ENCODE results near the gene UBN1. TPM values are rescaled to one million over a fixed set of nuclear protein-coding genes. Genes with fewer than 3 reads are reported as not detected.

The UBN1 gene
- polyA plus RNA-seq, 1 donor (not counting 4 experiments of a cell fraction or from before 2014, with no cell fraction given) = 11.5 TPM

- DNase-seq (ENCODE audit: low read depth, low spot score) (peak; percentile 77), FAIRE-seq (peak; percentile 77)
- dilution Hi-C loops (cut with MboI; ENCODE audit: extremely low pct_ligation_motif_present, low sequenced_read_pairs) = no loop called here
- peak overlapping the region; percentile 39 for H2AFZ ChIP-seq (ENCODE audit: control insufficient read depth, low read length)
- peak overlapping the region; percentile 73 for H3K4me2 ChIP-seq (ENCODE audit: control insufficient read depth, extremely low read depth, insufficient read depth, low read depth, low read length)
- no peaks in the 10 kb centered on the region for H3K9me1 ChIP-seq (ENCODE audit: control insufficient read depth, extremely low read depth, insufficient read depth, low read length)
- H3K9ac ChIP-seq (ENCODE audit: control insufficient read depth, extremely low read depth, insufficient read depth, low read length) = peak overlapping the region; percentile 55
- H3K4me1 ChIP-seq (ENCODE audit: control insufficient read depth, extremely low read depth, insufficient read depth, low read length) = peaks cover 40% of the 10 kb centered on the region
- H3K36me3 ChIP-seq (ENCODE audit: control insufficient read depth in 2 of 2, extremely low read depth in 1 of 2, insufficient read depth in 2 of 2, low read length in 2 of 2) = peaks cover 6 to 11% of the 10 kb centered on the region in 2 experiments
- H4K20me1 ChIP-seq (ENCODE audit: control insufficient read depth, extremely low read depth, insufficient read depth, low read length) = no peaks in the 10 kb centered on the region
- H3K9me3 ChIP-seq (ENCODE audit: control insufficient read depth, low read depth, low read length) = peaks cover 7% of the 10 kb centered on the region
- no peak for TF ChIP-seq EZH2 (IDR thresholded peaks at IDR 0.05; ENCODE audit: low read length)
- TF ChIP-seq, protein P1, sequence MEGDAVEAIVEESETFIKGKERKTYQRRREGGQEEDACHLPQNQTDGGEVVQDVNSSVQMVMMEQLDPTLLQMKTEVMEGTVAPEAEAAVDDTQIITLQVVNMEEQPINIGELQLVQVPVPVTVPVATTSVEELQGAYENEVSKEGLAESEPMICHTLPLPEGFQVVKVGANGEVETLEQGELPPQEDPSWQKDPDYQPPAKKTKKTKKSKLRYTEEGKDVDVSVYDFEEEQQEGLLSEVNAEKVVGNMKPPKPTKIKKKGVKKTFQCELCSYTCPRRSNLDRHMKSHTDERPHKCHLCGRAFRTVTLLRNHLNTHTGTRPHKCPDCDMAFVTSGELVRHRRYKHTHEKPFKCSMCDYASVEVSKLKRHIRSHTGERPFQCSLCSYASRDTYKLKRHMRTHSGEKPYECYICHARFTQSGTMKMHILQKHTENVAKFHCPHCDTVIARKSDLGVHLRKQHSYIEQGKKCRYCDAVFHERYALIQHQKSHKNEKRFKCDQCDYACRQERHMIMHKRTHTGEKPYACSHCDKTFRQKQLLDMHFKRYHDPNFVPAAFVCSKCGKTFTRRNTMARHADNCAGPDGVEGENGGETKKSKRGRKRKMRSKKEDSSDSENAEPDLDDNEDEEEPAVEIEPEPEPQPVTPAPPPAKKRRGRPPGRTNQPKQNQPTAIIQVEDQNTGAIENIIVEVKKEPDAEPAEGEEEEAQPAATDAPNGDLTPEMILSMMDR (optimal IDR thresholded peaks at IDR 0.05 in 1 of 3, IDR thresholded peaks at IDR 0.05 in 1 of 3, conservative IDR thresholded peaks at IDR 0.05 in 1 of 3; ENCODE audit: extremely low read depth in 1 of 3, insufficient read depth in 2 of 3, low read length in 3 of 3) = no peak
- H3K79me2 ChIP-seq (ENCODE audit: control insufficient read depth, insufficient read depth, low read length) = peaks cover 7% of the 10 kb centered on the region
- peak overlapping the region in 2 of 3 experiments; percentile 18 to 24 for H3K4me3 ChIP-seq (ENCODE audit: control insufficient read depth in 2 of 3, extremely low read depth in 1 of 3, insufficient read depth in 2 of 3, low read depth in 1 of 3, low read length in 3 of 3)
- no peaks in the 10 kb centered on the region for H3K27me3 ChIP-seq (ENCODE audit: control insufficient read depth, extremely low read depth, insufficient read depth, low read length)
- no peak overlapping the region for H3K27ac ChIP-seq (ENCODE audit: control insufficient read depth, insufficient read depth, low read length)
Measured at GRCh38 chr16:4924593-4925292, 77.5 kb downstream of the UBN1 start.

DNA sequence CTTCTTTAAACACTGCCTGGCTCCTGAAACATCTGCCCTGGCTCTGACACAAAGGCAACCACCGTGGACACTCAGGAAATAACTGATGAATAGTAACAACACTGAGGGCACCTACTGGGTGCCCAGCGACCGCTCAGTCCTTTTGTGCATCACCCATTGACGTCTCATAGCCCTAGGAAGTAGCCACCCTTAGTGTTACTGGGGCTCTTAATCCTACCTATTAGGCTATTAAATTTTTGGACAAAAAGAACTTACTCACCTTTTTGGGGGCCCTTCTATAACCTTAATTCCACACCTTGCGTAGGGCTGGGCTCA lies 78.0 kb downstream of the UBN1 start:
- no peak overlapping the region for H2AFZ ChIP-seq (ENCODE audit: control insufficient read depth, low read length)
- dilution Hi-C loops (cut with MboI; ENCODE audit: extremely low pct_ligation_motif_present, low sequenced_read_pairs) = no loop called here
- H3K27me3 ChIP-seq (ENCODE audit: control insufficient read depth, extremely low read depth, insufficient read depth, low read length) = no peaks in the 10 kb centered on the region
- TF ChIP-seq, protein P1 (optimal IDR thresholded peaks at IDR 0.05 in 1 of 3, IDR thresholded peaks at IDR 0.05 in 1 of 3, conservative IDR thresholded peaks at IDR 0.05 in 1 of 3; ENCODE audit: extremely low read depth in 1 of 3, insufficient read depth in 2 of 3, low read length in 3 of 3) = no peak
- TF ChIP-seq EZH2 (IDR thresholded peaks at IDR 0.05; ENCODE audit: low read length) = no peak
- H3K4me3 ChIP-seq (ENCODE audit: control insufficient read depth in 2 of 3, extremely low read depth in 1 of 3, insufficient read depth in 2 of 3, low read depth in 1 of 3, low read length in 3 of 3) = peak overlapping the region in 1 of 3 experiments; percentile 24
- no peak overlapping the region for H3K27ac ChIP-seq (ENCODE audit: control insufficient read depth, insufficient read depth, low read length)
- peaks cover 40% of the 10 kb centered on the region for H3K4me1 ChIP-seq (ENCODE audit: control insufficient read depth, extremely low read depth, insufficient read depth, low read length)
- H3K9ac ChIP-seq (ENCODE audit: control insufficient read depth, extremely low read depth, insufficient read depth, low read length) = no peak overlapping the region
- H3K79me2 ChIP-seq (ENCODE audit: control insufficient read depth, insufficient read depth, low read length) = peaks cover 7% of the 10 kb centered on the region
- no peak for FAIRE-seq
- H3K36me3 ChIP-seq (ENCODE audit: control insufficient read depth in 2 of 2, extremely low read depth in 1 of 2, insufficient read depth in 2 of 2, low read length in 2 of 2) = peaks cover 6 to 11% of the 10 kb centered on the region in 2 experiments
- H3K4me2 ChIP-seq (ENCODE audit: control insufficient read depth, extremely low read depth, insufficient read depth, low read depth, low read length) = peak overlapping the region; percentile 73
- DNase-seq (ENCODE audit: low read depth, low spot score) = no peak
- H4K20me1 ChIP-seq (ENCODE audit: control insufficient read depth, extremely low read depth, insufficient read depth, low read length) = no peaks in the 10 kb centered on the region
- peaks cover 7% of the 10 kb centered on the region for H3K9me3 ChIP-seq (ENCODE audit: control insufficient read depth, low read depth, low read length)
- no peaks in the 10 kb centered on the region for H3K9me1 ChIP-seq (ENCODE audit: control insufficient read depth, extremely low read depth, insufficient read depth, low read length)
